ENCODE results near the gene UCHL5. TPM values are rescaled to one million over a fixed set of nuclear protein-coding genes. Genes with fewer than 3 reads are reported as not detected.

The UCHL5 gene
- total RNA-seq, 1 experiment from 2014 or later = 42.1 TPM

GRCh38 chr1:192962901-192963300 lies 96.3 kb downstream of the UCHL5 start:
- H3K4me2 ChIP-seq (ENCODE audit: insufficient read depth, insufficient read length, low read length) = no peak overlapping the region
- H3K9ac ChIP-seq (ENCODE audit: extremely low read depth, insufficient read length, low read length) = no peak overlapping the region
- WGBS (ENCODE audit: extremely low coverage, insufficient read length, low lambda C conversion rate) = no CpG with 5 or more reads among the region's 2 CpGs
- H2BK5ac ChIP-seq (ENCODE audit: insufficient read length, low read length) = no peak overlapping the region
- TF ChIP-seq CTCF (conservative IDR thresholded peaks at IDR 0.05) = no peak
- H4K5ac ChIP-seq (ENCODE audit: insufficient read length, low read depth, low read length) = no peak overlapping the region
- no peaks in the 10 kb centered on the region for H3K79me1 ChIP-seq (ENCODE audit: insufficient read depth, low read depth, low read length, poor library complexity, severe bottlenecking)
- H3K4ac ChIP-seq (ENCODE audit: low read depth, low read length) = no peak overlapping the region
- no peak overlapping the region for H2BK120ac ChIP-seq (ENCODE audit: low read depth, low read length, poor library complexity, severe bottlenecking)
- H3K56ac ChIP-seq (ENCODE audit: insufficient read length, low read depth, low read length) = no peak overlapping the region
- no peak overlapping the region for H3K14ac ChIP-seq (ENCODE audit: insufficient read depth, low read length)
- H3K9me3 Mint-ChIP-seq = no peaks in the 10 kb centered on the region; a peak in 1 of 5 replicates
- H3K27me3 ChIP-seq (ENCODE audit: insufficient read depth, low read length) = no peaks in the 10 kb centered on the region
- no peak overlapping the region for H3K18ac ChIP-seq (ENCODE audit: insufficient read length, low read depth, low read length)
- no peak overlapping the region for H2AK5ac ChIP-seq (ENCODE audit: insufficient read length, low read length)
- no peak overlapping the region for H2BK12ac ChIP-seq (ENCODE audit: insufficient read length, low read depth, low read length)
- H3K27ac Mint-ChIP-seq = no peak overlapping the region
- H3K4me1 Mint-ChIP-seq = no peaks in the 10 kb centered on the region
- no peak overlapping the region for H2AFZ ChIP-seq (ENCODE audit: low read length)
- H2BK20ac ChIP-seq (ENCODE audit: low read depth, low read length, poor library complexity, severe bottlenecking) = no peak overlapping the region
- no peaks in the 10 kb centered on the region for H3K36me3 Mint-ChIP-seq (ENCODE audit: insufficient read depth in 1 of 3, low read depth in 3 of 3)
- no peaks in the 10 kb centered on the region for H3K4me1 ChIP-seq (ENCODE audit: insufficient read depth, low read length)
- no peaks in the 10 kb centered on the region for H4K20me1 ChIP-seq (ENCODE audit: control insufficient read depth, insufficient read depth, insufficient read length)
- H4K8ac ChIP-seq (replicated peaks; ENCODE audit: insufficient read length, low read depth, low read length) = no peak overlapping the region
- no peaks in the 10 kb centered on the region for H3K9me3 ChIP-seq (ENCODE audit: control insufficient read depth, low read depth, low read length)
- H3K4me3 Mint-ChIP-seq = no peak overlapping the region
- H3K23me2 ChIP-seq (ENCODE audit: insufficient read length, low read depth, low read length, poor library complexity, severe bottlenecking) = no peaks in the 10 kb centered on the region
- H4K91ac ChIP-seq (ENCODE audit: insufficient read length, low read depth, low read length) = no peak overlapping the region
- no peaks in the 10 kb centered on the region for H3K79me2 ChIP-seq (ENCODE audit: insufficient read depth, low read length)
- H3K27me3 Mint-ChIP-seq (ENCODE audit: low read depth) = no peaks in the 10 kb centered on the region
- DNase-seq = no peak
- no peak overlapping the region for H3K23ac ChIP-seq (ENCODE audit: insufficient read length, low read depth, low read length)
- H3T11ph ChIP-seq (ENCODE audit: low read length) = no peak overlapping the region
- no peak overlapping the region for H2BK15ac ChIP-seq (ENCODE audit: low read depth, low read length)
- H3K27ac ChIP-seq (ENCODE audit: insufficient read length, low read depth, low read length) = no peak overlapping the region

Other genes starting within 250 kb of the UCHL5 start
- gene RO60, start 252 bp upstream of the UCHL5 start, total RNA-seq (2021) = 79.5 and 84.7 TPM in 2 replicates
- gene GLRX2, start 46.1 kb upstream of the UCHL5 start, total RNA-seq (2021) = 7.8 and 10.1 TPM in 2 replicates
- gene CDC73, start 62.7 kb upstream of the UCHL5 start, total RNA-seq (2021) = 62.5 and 63.7 TPM in 2 replicates
- not detected in 2 replicates for gene B3GALT2, start 127.3 kb upstream of the UCHL5 start, total RNA-seq (2021)

Measured in H9 (cell line).